BE2C (cell line): ENCODE results near the gene APBB2.

Experiments
- DNase-seq: peaks from one replicate; pipeline ENCODE4 v3.0.0-alpha.2; 2020
- H3K27me3 ChIP-seq: fragments of 250-450 bp; sonication (Bioruptor Pico); 2 replicates; pipeline ENCODE4 v1.5.1; 2020; ENCODE audit warnings: mild to moderate bottlenecking
- H3K36me3 ChIP-seq: fragments of 250-450 bp; sonication (Bioruptor Pico); 2 replicates; pipeline ENCODE4 v1.5.1; 2020; ENCODE audit warnings: mild to moderate bottlenecking
- H3K4me1 ChIP-seq: fragments of 250-450 bp; sonication (Bioruptor Pico); 2 replicates; pipeline ENCODE4 v1.5.1; 2020
- H3K4me3 ChIP-seq: 2 replicates; pipeline ENCODE4 v1.5.1; 2011; ENCODE audit warnings: low read depth, low read length
- H3K9me3 ChIP-seq: fragments of 250-450 bp; sonication (Bioruptor Pico); 2 replicates; pipeline ENCODE4 v1.5.1; 2020
- CTCF ChIP-seq: IDR thresholded peaks from 2 replicates; pipeline ENCODE4 v1.5.1; 2012; ENCODE audit warnings: mild to moderate bottlenecking, low read depth, low read length

The APBB2 gene

GRCh38 chr4:41144040-41144379 is 70.3 kb downstream of the APBB2 start:
- Histone ChIP-seq H3K36me3 (no peaks in the 10 kb centered on the region), H3K9me3 (no peaks in the 10 kb centered on the region), H3K4me3 (no peak overlapping the region), H3K4me1 (no peaks in the 10 kb centered on the region), H3K27me3 (no peaks in the 10 kb centered on the region)
- no peak for DNase-seq
- no peak for TF ChIP-seq CTCF

DNA sequence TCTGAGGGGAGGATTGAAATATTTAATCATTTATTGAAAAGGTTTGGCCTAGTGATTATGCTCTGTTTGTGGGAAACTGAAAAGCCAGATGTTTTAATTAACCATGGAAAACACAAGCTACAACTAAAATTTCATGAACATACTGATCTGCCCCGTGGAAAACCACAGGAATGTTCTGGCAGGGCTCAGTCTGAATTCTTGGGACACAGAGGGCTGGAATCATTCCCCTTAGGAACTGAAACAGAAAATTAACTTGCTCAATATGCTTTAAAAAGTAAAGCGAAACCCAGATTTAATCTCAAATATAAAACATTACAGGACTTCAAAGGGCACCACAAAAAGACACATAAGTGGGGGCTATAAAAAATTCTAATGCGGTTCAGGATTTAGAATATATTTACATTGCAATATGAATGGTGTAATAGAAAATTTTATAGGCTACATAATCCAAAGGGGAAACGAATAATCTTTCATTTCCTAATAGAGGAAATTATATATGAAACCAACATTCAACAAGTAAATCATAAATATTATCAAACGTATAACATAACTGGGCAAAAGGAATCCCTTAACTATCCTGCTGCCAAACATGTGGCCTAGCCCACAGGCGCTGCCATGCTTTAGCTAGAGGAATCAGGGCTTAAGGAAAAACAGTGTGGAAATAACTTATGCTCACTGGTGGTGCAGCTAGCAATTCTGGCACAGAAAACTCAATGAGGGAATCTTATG is 70.9 kb downstream of the APBB2 start:
- H3K36me3 ChIP-seq: no peaks in the 10 kb centered on the region
- TF ChIP-seq CTCF: no peak
- H3K4me3 ChIP-seq: no peak overlapping the region
- no peaks in the 10 kb centered on the region for H3K4me1 ChIP-seq
- H3K27me3 ChIP-seq: no peaks in the 10 kb centered on the region
- DNase-seq: no peak
- no peaks in the 10 kb centered on the region for H3K9me3 ChIP-seq

DNA sequence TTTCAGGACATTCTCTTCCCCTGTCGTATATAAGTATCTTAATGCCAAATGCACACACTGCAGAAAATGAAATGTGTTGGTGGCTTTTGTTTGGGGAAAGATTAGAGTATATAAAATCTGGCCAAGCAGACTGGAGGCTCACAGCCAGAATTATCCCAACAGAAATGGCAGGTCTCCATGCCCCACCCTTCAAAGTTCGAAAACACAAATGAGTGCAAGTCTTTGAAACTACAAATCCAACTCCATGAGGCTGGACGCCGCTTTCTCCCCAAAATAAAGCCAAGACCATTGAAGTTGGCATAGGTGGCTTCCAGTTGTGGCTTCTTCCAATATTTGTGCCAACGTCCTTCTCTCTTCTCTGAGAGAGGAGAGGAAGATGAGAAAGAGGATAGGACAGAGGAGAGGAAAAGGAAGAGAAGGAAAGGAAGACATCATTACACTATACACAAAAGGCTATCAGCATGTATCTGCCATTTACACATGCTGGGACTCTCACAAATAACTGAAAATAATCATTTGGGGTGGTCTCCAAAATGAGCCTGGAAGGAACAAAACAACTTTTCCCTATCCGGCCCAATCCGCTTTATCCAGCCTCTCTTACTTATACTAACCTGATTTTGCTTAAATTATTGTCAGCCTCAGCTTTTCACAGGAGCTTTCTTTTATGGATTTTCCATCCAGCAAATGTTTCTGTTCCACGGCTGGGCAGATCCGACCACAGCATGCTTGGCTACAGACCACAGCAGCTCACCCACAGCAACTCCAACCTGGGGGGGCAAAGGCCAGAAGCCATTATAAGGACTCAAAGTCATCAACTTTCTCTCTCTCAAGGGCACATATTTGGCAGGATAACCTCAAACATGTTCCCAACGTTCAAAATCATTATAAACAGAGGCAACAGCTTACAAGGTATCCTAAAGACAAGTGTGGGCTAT is 71.7 kb downstream of the APBB2 start:
- Histone ChIP-seq H3K4me1 (no peaks in the 10 kb centered on the region), H3K9me3 (no peaks in the 10 kb centered on the region), H3K27me3 (no peaks in the 10 kb centered on the region), H3K36me3 (no peaks in the 10 kb centered on the region), H3K4me3 (no peak overlapping the region)
- TF ChIP-seq CTCF: no peak
- no peak for DNase-seq

GRCh38 chr4:41141900-41142299 is 72.4 kb downstream of the APBB2 start:
- Histone ChIP-seq H3K36me3 (no peaks in the 10 kb centered on the region), H3K27me3 (no peaks in the 10 kb centered on the region), H3K9me3 (no peaks in the 10 kb centered on the region), H3K4me3 (no peak overlapping the region), H3K4me1 (no peaks in the 10 kb centered on the region)
- DNase-seq: no peak
- no peak for TF ChIP-seq CTCF

DNA sequence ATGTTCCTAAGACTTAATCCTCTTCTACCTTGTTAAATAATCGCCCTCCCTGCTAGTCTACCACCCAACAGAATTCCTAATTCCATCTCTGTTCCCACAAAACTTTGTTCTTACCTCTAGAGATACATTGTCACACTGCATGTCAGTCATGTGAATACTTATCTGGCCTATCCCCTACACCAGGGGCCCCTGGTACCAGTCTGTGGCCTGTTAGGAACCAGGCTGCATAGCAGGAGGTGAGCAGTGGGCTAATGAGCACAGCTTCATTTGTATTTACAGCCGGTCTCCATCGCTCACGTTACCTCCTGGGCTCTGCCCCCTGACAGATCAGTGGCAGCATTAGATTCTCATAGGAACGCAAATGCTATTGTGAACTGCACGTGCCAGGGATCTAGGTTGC is 73.9 kb downstream of the APBB2 start:
- no peak for TF ChIP-seq CTCF
- no peak for DNase-seq
- H3K36me3 ChIP-seq: no peaks in the 10 kb centered on the region
- no peaks in the 10 kb centered on the region for H3K9me3 ChIP-seq
- H3K4me1 ChIP-seq: no peaks in the 10 kb centered on the region
- H3K27me3 ChIP-seq: no peaks in the 10 kb centered on the region
- no peak overlapping the region for H3K4me3 ChIP-seq

GRCh38 chr4:41137879-41138278 is 76.5 kb downstream of the APBB2 start:
- H3K4me3 ChIP-seq: no peak overlapping the region
- no peaks in the 10 kb centered on the region for H3K36me3 ChIP-seq
- H3K27me3 ChIP-seq: no peaks in the 10 kb centered on the region
- H3K9me3 ChIP-seq: no peaks in the 10 kb centered on the region
- no peaks in the 10 kb centered on the region for H3K4me1 ChIP-seq
- DNase-seq: no peak
- TF ChIP-seq CTCF: no peak
